Uterus (tissue), 4 donors: Measurements from ENCODE around the gene PPP2R5B. TPM values are rescaled to one million over a fixed set of nuclear protein-coding genes. Genes with fewer than 3 reads are reported as not detected.

Experiments used
- DNase-seq, 2 donors: peaks; one replicate each; pipeline ENCODE4 v3.0.0-alpha.2; 2019 to 2020
- H3K27ac ChIP-seq, 2 donors: fragments of 200-600 bp; sonication (generic); 1 replicate in 1 of 2; 2 replicates in 1 of 2; pipeline ENCODE4 v1.5.1; 2016 to 2018
- H3K27me3 ChIP-seq, 2 donors: fragments of 200-600 bp; sonication (generic); one replicate each; pipeline ENCODE4 v1.5.1; 2018 to 2019; ENCODE audit warnings: control low read depth in 1 of 2
- H3K36me3 ChIP-seq, 2 donors: fragments of 200-600 bp; sonication (generic); one replicate each; pipeline ENCODE4 v1.5.1; 2019; ENCODE audit warnings: control low read depth in 1 of 2
- H3K4me1 ChIP-seq, 2 donors: fragments of 200-600 bp; sonication (generic); one replicate each; pipeline ENCODE4 v1.5.1; 2018 to 2019; ENCODE audit warnings: control low read depth in 1 of 2
- H3K4me3 ChIP-seq, 2 donors: fragments of 200-600 bp; sonication (generic); 1 replicate in 1 of 2; 2 replicates in 1 of 2; pipeline ENCODE4 v1.5.1; 2018 to 2019; ENCODE audit warnings: mild to moderate bottlenecking in 1 of 2
- H3K9me3 ChIP-seq, 2 donors: fragments of 200-600 bp; sonication (generic); one replicate each; pipeline ENCODE4 v1.5.1; 2019; ENCODE audit warnings: control low read depth in 1 of 2
- CTCF ChIP-seq, 4 experiments: fragments of 200-600 bp in 2 of 4; fragments of 450-650 bp in 2 of 4; sonication (generic) in 2 of 4; IDR thresholded peaks; one replicate each; pipeline ENCODE4 v1.5.1; 2016 to 2019; ENCODE audit warnings: antibody characterized with exemption in 4 of 4, mild to moderate bottlenecking in 2 of 4, moderate library complexity in 1 of 4
- POLR2A ChIP-seq, 2 donors: fragments of 450-650 bp; IDR thresholded peaks; one replicate each; pipeline ENCODE4 v1.6.1; 2016; ENCODE audit warnings: antibody characterized with exemption in 2 of 2, mild to moderate bottlenecking in 1 of 2, moderate library complexity in 1 of 2
- intact Hi-C: fragments of 100-400 bp; cut with DNase I; formaldehyde crosslinking; loops from one replicate; pipeline ENCODE4 v1.15.1; 2023; ENCODE audit warnings: low total_unique reads
- total RNA-seq, 4 donors: library from RNA; depleted of rRNA in 3 of 4; stranded (reverse); fragments of >200 nt in 3 of 4; gene quantifications; one replicate each; pipeline versions ENCODE4 v1.1.0 to v1.2.4, GENCODE V29; 2014 to 2023
- donor health status: DM: yes; HTN: yes; CAD: no.

PPP2R5B gene
- total RNA-seq, 4 donors from 2014 or later = 6.7 to 23.4 (median 13.0) TPM

- no peaks in the 10 kb centered on the region for H3K27me3 ChIP-seq
- no peak overlapping the region for H3K4me3 ChIP-seq
- DNase-seq = no peak
- intact Hi-C loops = no loop called here
- no peak overlapping the region for H3K27ac ChIP-seq
- H3K36me3 ChIP-seq = no peaks in the 10 kb centered on the region
- no peak for TF ChIP-seq POLR2A (IDR thresholded peaks at IDR 0.05)
- no peak for TF ChIP-seq CTCF (IDR thresholded peaks at IDR 0.05)
- no peaks in the 10 kb centered on the region for H3K4me1 ChIP-seq
- H3K9me3 ChIP-seq = no peaks in the 10 kb centered on the region
Measured at GRCh38 chr11:64908766-64909165, 15.7 kb upstream of the PPP2R5B start.

- Histone ChIP-seq H3K36me3 (no peaks in the 10 kb centered on the region), H3K27me3 (no peaks in the 10 kb centered on the region), H3K4me3 (no peak overlapping the region), H3K9me3 (no peaks in the 10 kb centered on the region), H3K27ac (no peak overlapping the region), H3K4me1 (no peaks in the 10 kb centered on the region)
- intact Hi-C loops = no loop called here
- TF ChIP-seq CTCF (IDR thresholded peaks at IDR 0.05) (no peak), POLR2A (IDR thresholded peaks at IDR 0.05) (no peak)
- DNase-seq = no peak
Measured at GRCh38 chr11:64909653-64910343, 14.7 kb upstream of the PPP2R5B start.

- no peak overlapping the region for H3K4me3 ChIP-seq
- TF ChIP-seq CTCF (IDR thresholded peaks at IDR 0.05) = no peak
- TF ChIP-seq POLR2A (IDR thresholded peaks at IDR 0.05) = no peak
- H3K4me1 ChIP-seq = no peaks in the 10 kb centered on the region
- H3K9me3 ChIP-seq = no peaks in the 10 kb centered on the region
- no peak for DNase-seq
- intact Hi-C loops = no loop called here
- no peaks in the 10 kb centered on the region for H3K27me3 ChIP-seq
- no peak overlapping the region for H3K27ac ChIP-seq
- H3K36me3 ChIP-seq = no peaks in the 10 kb centered on the region
Measured at GRCh38 chr11:64910451-64911093, 13.9 kb upstream of the PPP2R5B start.

- intact Hi-C loops = no loop called here
- TF ChIP-seq POLR2A (IDR thresholded peaks at IDR 0.05) (no peak), CTCF (IDR thresholded peaks at IDR 0.05) (no peak)
- H3K4me3 ChIP-seq = no peak overlapping the region
- no peaks in the 10 kb centered on the region for H3K27me3 ChIP-seq
- no peak overlapping the region for H3K27ac ChIP-seq
- no peaks in the 10 kb centered on the region for H3K4me1 ChIP-seq
- H3K9me3 ChIP-seq = no peaks in the 10 kb centered on the region
- H3K36me3 ChIP-seq = no peaks in the 10 kb centered on the region
- no peak for DNase-seq
Measured at GRCh38 chr11:64911142-64911541, 13.3 kb upstream of the PPP2R5B start.

- H3K4me1 ChIP-seq = no peaks in the 10 kb centered on the region
- no peak for DNase-seq
- H3K9me3 ChIP-seq = no peaks in the 10 kb centered on the region
- H3K27me3 ChIP-seq = no peaks in the 10 kb centered on the region
- H3K27ac ChIP-seq = no peak overlapping the region
- TF ChIP-seq POLR2A (IDR thresholded peaks at IDR 0.05) (no peak), CTCF (IDR thresholded peaks at IDR 0.05) (no peak)
- no peaks in the 10 kb centered on the region for H3K36me3 ChIP-seq
- intact Hi-C loops = no loop called here
- H3K4me3 ChIP-seq = no peak overlapping the region
Measured at GRCh38 chr11:64911689-64912088, 12.8 kb upstream of the PPP2R5B start.
